Measurements from ENCODE around the gene RHOV. TPM values are rescaled to one million over a fixed set of nuclear protein-coding genes. Genes with fewer than 3 reads are reported as not detected.
A peak's percentile ranks its signal among the peaks of the same experiment; 100 is the strongest.

The RHOV gene
- total RNA-seq, 4 donors from 2014 or later: 0.39 to 0.60 TPM; not detected in 2

DNA sequence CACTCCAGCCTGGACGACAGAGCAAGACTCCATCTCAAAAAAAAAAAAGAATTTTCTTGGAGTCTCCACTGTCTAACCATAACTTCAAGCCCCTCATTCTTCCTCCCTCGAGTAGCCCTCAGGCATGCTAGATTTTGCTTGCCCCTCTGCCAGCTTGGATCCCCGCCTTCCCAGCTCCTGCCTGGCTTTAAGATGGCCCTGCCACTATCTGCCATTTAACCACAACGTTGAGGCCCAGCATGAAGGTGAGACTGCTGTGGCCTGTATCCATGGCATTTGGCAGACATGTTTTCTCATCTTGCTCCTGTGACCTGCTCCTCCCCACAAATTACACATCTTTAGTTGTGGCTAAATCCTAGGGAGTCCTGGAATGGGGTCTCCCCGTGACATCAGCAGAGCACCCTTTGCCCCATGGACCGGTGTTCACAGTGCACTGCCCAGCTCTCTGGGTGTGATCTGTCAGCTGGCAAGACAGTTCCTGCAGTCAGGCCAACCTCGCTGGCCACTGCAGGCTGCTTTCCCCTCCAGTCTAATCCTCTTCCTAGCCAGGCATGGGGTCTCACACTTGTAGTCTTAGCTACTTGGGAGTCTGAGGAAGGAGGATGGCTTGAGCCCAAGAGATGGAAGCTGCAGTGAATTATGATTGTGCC is 30.6 kb upstream of the RHOV start:
- Histone ChIP-seq H3K27ac (peak overlapping the region in 1 of 4 donors; percentile 5), H3K9me3 (no peaks in the 10 kb centered on the region), H3K4me1 (peaks cover 0 to 53% (median 24%) of the 10 kb centered on the region in 4 donors), H3K4me3 (no peak overlapping the region), H3K36me3 (peaks cover 0 to 43% (median 14%) of the 10 kb centered on the region in 3 donors), H3K27me3 (no peaks in the 10 kb centered on the region)
- TF ChIP-seq POLR2A (IDR thresholded peaks at IDR 0.05): no peak
- no peak for TF ChIP-seq EP300 (IDR thresholded peaks at IDR 0.05)
- TF ChIP-seq, protein P1, sequence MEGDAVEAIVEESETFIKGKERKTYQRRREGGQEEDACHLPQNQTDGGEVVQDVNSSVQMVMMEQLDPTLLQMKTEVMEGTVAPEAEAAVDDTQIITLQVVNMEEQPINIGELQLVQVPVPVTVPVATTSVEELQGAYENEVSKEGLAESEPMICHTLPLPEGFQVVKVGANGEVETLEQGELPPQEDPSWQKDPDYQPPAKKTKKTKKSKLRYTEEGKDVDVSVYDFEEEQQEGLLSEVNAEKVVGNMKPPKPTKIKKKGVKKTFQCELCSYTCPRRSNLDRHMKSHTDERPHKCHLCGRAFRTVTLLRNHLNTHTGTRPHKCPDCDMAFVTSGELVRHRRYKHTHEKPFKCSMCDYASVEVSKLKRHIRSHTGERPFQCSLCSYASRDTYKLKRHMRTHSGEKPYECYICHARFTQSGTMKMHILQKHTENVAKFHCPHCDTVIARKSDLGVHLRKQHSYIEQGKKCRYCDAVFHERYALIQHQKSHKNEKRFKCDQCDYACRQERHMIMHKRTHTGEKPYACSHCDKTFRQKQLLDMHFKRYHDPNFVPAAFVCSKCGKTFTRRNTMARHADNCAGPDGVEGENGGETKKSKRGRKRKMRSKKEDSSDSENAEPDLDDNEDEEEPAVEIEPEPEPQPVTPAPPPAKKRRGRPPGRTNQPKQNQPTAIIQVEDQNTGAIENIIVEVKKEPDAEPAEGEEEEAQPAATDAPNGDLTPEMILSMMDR (IDR thresholded peaks at IDR 0.05): no peak
- 65 to 71% methylated on average over 7 of the region's 7 CpGs for WGBS, 2 donors
- no peak for DNase-seq (ENCODE audit: low spot score in 2 of 2)

DNA sequence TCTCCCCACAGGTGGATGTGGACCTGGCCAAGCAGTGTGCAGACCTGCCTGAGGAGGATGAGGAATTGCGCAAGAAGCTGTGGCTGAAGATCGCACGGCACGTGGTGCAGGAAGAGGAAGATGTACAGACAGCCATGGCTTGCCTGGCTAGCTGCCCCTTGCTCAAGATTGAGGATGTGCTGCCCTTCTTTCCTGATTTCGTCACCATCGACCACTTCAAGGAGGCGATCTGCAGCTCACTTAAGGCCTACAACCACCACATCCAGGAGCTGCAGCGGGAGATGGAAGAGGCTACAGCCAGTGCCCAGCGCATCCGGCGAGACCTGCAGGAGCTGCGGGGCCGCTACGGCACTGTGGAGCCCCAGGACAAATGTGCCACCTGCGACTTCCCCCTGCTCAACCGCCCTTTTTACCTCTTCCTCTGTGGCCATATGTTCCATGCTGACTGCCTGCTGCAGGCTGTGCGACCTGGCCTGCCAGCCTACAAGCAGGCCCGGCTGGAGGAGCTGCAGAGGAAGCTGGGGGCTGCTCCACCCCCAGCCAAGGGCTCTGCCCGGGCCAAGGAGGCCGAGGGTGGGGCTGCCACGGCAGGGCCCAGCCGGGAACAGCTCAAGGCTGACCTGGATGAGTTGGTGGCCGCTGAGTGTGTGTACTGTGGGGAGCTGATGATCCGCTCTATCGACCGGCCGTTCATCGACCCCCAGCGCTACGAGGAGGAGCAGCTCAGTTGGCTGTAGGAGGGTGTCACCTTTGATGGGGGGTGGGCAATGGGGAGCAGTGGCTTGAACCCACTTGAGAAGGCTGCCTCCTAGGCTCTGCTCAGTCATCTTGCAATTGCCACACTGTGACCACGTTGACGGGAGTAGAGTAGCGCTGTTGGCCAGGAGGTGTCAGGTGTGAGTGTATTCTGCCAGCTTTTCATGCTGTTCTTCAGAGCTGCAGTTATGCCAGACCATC is 28.8 kb upstream of the RHOV start:
- 74% methylated on average over 30 to 33 of the region's 33 CpGs for WGBS, 2 donors
- TF ChIP-seq POLR2A (IDR thresholded peaks at IDR 0.05) (no peak), EP300 (IDR thresholded peaks at IDR 0.05) (peak in 1 of 2 donors; percentile 52)
- TF ChIP-seq, protein P1 (IDR thresholded peaks at IDR 0.05): no peak
- DNase-seq (ENCODE audit: low spot score in 2 of 2): peak; percentile 31 to 53
- no peak overlapping the region for H3K27ac ChIP-seq
- H3K4me3 ChIP-seq: no peak overlapping the region
- H3K27me3 ChIP-seq: no peaks in the 10 kb centered on the region
- H3K4me1 ChIP-seq: peaks cover 0 to 46% (median 22%) of the 10 kb centered on the region in 4 donors
- peaks cover 0 to 61% (median 14%) of the 10 kb centered on the region in 3 donors for H3K36me3 ChIP-seq
- no peaks in the 10 kb centered on the region for H3K9me3 ChIP-seq

DNA sequence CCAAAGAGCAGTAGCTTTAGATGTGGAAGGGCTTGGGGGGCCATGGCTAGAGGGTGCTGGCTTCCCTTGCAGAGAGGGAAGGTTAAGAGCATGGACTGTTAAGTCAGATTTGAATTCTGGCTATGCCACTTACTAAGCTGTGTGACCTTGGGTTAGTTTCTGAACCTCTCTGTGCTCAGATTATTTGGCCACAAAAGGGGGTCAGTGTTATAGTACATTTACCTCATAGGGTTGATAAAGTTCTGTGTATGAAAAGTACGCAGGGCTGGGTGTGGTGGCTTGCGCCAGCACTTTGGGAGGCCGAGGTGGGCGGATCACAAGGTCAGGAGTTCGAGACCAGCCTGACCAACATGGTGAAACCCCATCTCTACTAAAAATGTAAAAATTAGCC is 27.0 kb upstream of the RHOV start:
- no peak for DNase-seq (ENCODE audit: low spot score in 2 of 2)
- Histone ChIP-seq H3K9me3 (no peaks in the 10 kb centered on the region), H3K27me3 (no peaks in the 10 kb centered on the region), H3K27ac (no peak overlapping the region), H3K4me1 (peaks cover 0 to 39% (median 6%) of the 10 kb centered on the region in 4 donors), H3K36me3 (peaks cover 0 to 80% (median 14%) of the 10 kb centered on the region in 3 donors), H3K4me3 (no peak overlapping the region)
- WGBS, 2 donors: 77% methylated on average over 5 of the region's 5 CpGs
- TF ChIP-seq, protein P1 (IDR thresholded peaks at IDR 0.05): no peak
- TF ChIP-seq POLR2A (IDR thresholded peaks at IDR 0.05): no peak
- TF ChIP-seq EP300 (IDR thresholded peaks at IDR 0.05): no peak

DNA sequence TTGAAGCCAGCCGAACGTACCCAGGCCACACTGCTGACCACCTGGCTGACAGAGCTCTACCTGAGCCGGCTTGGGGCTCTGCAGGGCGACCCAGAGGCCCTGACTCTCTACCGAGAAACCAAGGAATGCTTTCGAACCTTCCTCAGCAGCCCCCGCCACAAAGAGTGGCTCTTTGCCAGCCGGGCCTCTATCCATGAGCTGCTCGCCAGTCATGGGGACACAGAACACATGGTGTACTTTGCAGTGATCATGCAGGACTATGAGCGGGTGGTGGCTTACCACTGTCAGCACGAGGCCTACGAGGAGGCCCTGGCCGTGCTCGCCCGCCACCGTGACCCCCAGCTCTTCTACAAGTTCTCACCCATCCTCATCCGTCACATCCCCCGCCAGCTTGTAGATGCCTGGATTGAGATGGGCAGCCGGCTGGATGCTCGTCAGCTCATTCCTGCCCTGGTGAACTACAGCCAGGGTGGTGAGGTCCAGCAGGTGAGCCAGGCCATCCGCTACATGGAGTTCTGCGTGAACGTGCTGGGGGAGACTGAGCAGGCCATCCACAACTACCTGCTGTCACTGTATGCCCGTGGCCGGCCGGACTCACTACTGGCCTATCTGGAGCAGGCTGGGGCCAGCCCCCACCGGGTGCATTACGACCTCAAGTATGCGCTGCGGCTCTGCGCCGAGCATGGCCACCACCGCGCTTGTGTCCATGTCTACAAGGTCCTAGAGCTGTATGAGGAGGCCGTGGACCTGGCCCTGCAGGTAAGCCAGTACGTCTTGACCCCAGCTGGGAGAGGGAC is 26.4 kb upstream of the RHOV start:
- H3K27me3 ChIP-seq: no peaks in the 10 kb centered on the region
- DNase-seq (ENCODE audit: low spot score in 2 of 2): no peak
- H3K36me3 ChIP-seq: peaks cover 0 to 84% (median 14%) of the 10 kb centered on the region in 3 donors
- H3K4me1 ChIP-seq: peaks cover 0 to 39% (median 3%) of the 10 kb centered on the region in 4 donors
- H3K4me3 ChIP-seq: no peak overlapping the region
- no peak overlapping the region for H3K27ac ChIP-seq
- no peaks in the 10 kb centered on the region for H3K9me3 ChIP-seq
- TF ChIP-seq, protein P1 (IDR thresholded peaks at IDR 0.05): no peak
- TF ChIP-seq POLR2A (IDR thresholded peaks at IDR 0.05) (no peak), EP300 (IDR thresholded peaks at IDR 0.05) (no peak)
- 89 to 91% methylated on average over 27 to 32 of the region's 36 CpGs for WGBS, 2 donors

All from tibial nerve (tissue), 4 donors.